T47D (cell line): ENCODE measurements around the gene ENPP6.

Experiments used
- DNase-seq, 2 experiments: peaks; one replicate each; pipeline versions ENCODE4 v3.0.0 to v3.0.0-alpha.2; 2011 to 2012; ENCODE audit warnings: low read depth in 1 of 2, low spot score in 1 of 2
- JUND ChIP-seq: IDR thresholded peaks from 2 replicates; pipeline ENCODE4 v1.6.1; 2012; ENCODE audit warnings: low read depth
- in situ Hi-C: cut with HindIII; loops from 2 replicates; pipeline ENCODE4 v1.10.0; 2016; ENCODE audit warnings: low sequenced_read_pairs, low pct_unique_long_range_greater_than_20kb

The ENPP6 gene

GRCh38 chr4:184115399-184115798 lies 102.3 kb downstream of the ENPP6 start:
- DNase-seq, result no peak
- TF ChIP-seq JUND, result no peak
- in situ Hi-C loops, result no loop called here

- in situ Hi-C loops, result no loop called here
- DNase-seq, result peak; percentile 18 to 51
These were observed 103.2 kb downstream of the ENPP6 start for GRCh38 chr4:184114431-184114830.

GRCh38 chr4:184112006-184112550 lies 105.6 kb downstream of the ENPP6 start:
- in situ Hi-C loops, result no loop called here
- no peak for TF ChIP-seq JUND
- DNase-seq, result no peak

More at GRCh38 chr4:184114431-184114830, 103.2 kb downstream of the ENPP6 start:
- TF ChIP-seq JUND, result no peak

GRCh38 chr4:184111233-184111832 lies 106.3 kb downstream of the ENPP6 start:
- in situ Hi-C loops, result no loop called here
- TF ChIP-seq JUND, result no peak
- DNase-seq, result no peak

- in situ Hi-C loops, result no loop called here
- no peak for DNase-seq
- no peak for TF ChIP-seq JUND
These were observed 107.0 kb downstream of the ENPP6 start for GRCh38 chr4:184110452-184111224.

- in situ Hi-C loops, result no loop called here
- no peak for TF ChIP-seq JUND
- no peak for DNase-seq
These were observed 109.6 kb downstream of the ENPP6 start for GRCh38 chr4:184108006-184108501.

GRCh38 chr4:184104419-184105101 lies 113.1 kb downstream of the ENPP6 start:
- in situ Hi-C loops, result no loop called here
- TF ChIP-seq JUND, result no peak
- no peak for DNase-seq

GRCh38 chr4:184103527-184104264 lies 114.0 kb downstream of the ENPP6 start:
- DNase-seq, result no peak
- TF ChIP-seq JUND, result no peak
- in situ Hi-C loops, result no loop called here

- in situ Hi-C loops, result no loop called here
- no peak for TF ChIP-seq JUND
- DNase-seq, result no peak
These were observed 114.7 kb downstream of the ENPP6 start for GRCh38 chr4:184102927-184103326.

GRCh38 chr4:184102488-184102887 lies 115.2 kb downstream of the ENPP6 start:
- no peak for TF ChIP-seq JUND
- in situ Hi-C loops, result no loop called here
- DNase-seq, result no peak

GRCh38 chr4:184101711-184102110 lies 116.0 kb downstream of the ENPP6 start:
- in situ Hi-C loops, result no loop called here
- no peak for TF ChIP-seq JUND
- no peak for DNase-seq

- peak; percentile 48 to 49 for DNase-seq
- in situ Hi-C loops, result no loop called here
- no peak for TF ChIP-seq JUND
These were observed 117.3 kb downstream of the ENPP6 start for GRCh38 chr4:184100297-184100885.
